Measurements from ENCODE around the gene RHEB.

Gene RHEB

DNA sequence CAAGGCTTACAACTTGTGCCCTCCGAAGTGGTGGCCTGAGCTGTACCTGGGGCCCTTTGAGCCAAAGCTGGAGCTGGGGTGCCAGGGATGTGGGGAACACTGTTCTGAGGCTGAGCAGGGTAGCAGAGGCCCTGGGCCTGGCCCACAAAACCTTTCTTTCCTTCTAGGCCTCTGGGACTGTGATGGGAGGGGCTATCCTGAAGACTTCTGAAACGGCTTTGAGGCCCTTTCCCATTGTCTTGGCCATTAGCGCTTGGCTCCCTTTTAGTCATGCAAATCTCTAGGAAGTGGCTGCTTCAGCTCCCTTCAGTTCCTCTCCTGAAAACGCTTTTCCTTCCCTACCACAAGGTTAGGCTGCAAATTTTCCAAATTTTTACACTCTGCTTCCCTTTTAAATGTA lies 62.9 kb downstream of the RHEB start:
- TF ChIP-seq USF1 (IDR thresholded peaks at IDR 0.05), result no peak
- no peak for TF ChIP-seq TEAD4 (IDR thresholded peaks at IDR 0.05)
- TF ChIP-seq FOXM1 (IDR thresholded peaks at IDR 0.05; ENCODE audit: borderline replicate concordance, low read depth), result no peak
- TF ChIP-seq CEBPB (IDR thresholded peaks at IDR 0.05), result no peak
- TF ChIP-seq CREB1 (IDR thresholded peaks at IDR 0.05; ENCODE audit: low read depth), result no peak
- TF ChIP-seq TCF12 (IDR thresholded peaks at IDR 0.05; ENCODE audit: low read depth), result no peak
- TF ChIP-seq, protein P1, sequence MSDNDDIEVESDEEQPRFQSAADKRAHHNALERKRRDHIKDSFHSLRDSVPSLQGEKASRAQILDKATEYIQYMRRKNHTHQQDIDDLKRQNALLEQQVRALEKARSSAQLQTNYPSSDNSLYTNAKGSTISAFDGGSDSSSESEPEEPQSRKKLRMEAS (IDR thresholded peaks at IDR 0.05), result no peak
- no peak for TF ChIP-seq YY1 (IDR thresholded peaks at IDR 0.05; ENCODE audit: low read depth)
- TF ChIP-seq EGR1 (IDR thresholded peaks at IDR 0.05), result no peak
- TF ChIP-seq, protein P2, sequence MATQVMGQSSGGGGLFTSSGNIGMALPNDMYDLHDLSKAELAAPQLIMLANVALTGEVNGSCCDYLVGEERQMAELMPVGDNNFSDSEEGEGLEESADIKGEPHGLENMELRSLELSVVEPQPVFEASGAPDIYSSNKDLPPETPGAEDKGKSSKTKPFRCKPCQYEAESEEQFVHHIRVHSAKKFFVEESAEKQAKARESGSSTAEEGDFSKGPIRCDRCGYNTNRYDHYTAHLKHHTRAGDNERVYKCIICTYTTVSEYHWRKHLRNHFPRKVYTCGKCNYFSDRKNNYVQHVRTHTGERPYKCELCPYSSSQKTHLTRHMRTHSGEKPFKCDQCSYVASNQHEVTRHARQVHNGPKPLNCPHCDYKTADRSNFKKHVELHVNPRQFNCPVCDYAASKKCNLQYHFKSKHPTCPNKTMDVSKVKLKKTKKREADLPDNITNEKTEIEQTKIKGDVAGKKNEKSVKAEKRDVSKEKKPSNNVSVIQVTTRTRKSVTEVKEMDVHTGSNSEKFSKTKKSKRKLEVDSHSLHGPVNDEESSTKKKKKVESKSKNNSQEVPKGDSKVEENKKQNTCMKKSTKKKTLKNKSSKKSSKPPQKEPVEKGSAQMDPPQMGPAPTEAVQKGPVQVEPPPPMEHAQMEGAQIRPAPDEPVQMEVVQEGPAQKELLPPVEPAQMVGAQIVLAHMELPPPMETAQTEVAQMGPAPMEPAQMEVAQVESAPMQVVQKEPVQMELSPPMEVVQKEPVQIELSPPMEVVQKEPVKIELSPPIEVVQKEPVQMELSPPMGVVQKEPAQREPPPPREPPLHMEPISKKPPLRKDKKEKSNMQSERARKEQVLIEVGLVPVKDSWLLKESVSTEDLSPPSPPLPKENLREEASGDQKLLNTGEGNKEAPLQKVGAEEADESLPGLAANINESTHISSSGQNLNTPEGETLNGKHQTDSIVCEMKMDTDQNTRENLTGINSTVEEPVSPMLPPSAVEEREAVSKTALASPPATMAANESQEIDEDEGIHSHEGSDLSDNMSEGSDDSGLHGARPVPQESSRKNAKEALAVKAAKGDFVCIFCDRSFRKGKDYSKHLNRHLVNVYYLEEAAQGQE (IDR thresholded peaks at IDR 0.05; ENCODE audit: low read depth), result no peak
- TF ChIP-seq RAD21 (IDR thresholded peaks at IDR 0.05; ENCODE audit: low read depth), result no peak
- no peak for TF ChIP-seq ZBTB7A (IDR thresholded peaks at IDR 0.05; ENCODE audit: low read depth)
- no peak for TF ChIP-seq TAF1 (IDR thresholded peaks at IDR 0.05; ENCODE audit: low read depth)
- TF ChIP-seq NFIC (IDR thresholded peaks at IDR 0.05), result no peak

DNA sequence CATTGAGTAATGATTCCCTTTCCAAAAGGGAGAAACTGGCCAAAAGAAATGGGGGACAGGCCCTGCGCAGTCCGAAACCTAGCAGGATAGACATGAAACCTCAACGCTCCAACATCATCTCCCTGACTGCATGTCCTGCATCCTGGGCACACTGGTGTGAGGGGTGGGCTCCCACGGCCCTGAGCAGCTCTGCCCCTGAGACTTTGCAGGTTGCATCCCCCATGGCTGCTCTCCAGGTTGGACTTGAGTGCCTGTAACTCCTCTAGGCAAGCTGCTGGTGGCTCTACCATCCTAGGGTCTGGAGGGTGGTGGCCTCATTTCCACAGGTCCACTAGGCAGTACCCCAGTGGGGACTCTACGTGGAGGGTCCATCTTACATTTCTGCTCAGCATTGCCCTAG lies 63.4 kb downstream of the RHEB start:
- TF ChIP-seq TEAD4 (IDR thresholded peaks at IDR 0.05), result no peak
- TF ChIP-seq EP300 (IDR thresholded peaks at IDR 0.05; ENCODE audit: borderline replicate concordance), result no peak
- no peak for TF ChIP-seq EGR1 (IDR thresholded peaks at IDR 0.05)
- TF ChIP-seq NFIC (IDR thresholded peaks at IDR 0.05), result no peak
- no peak for TF ChIP-seq FOXM1 (IDR thresholded peaks at IDR 0.05; ENCODE audit: borderline replicate concordance, low read depth)
- TF ChIP-seq USF1 (IDR thresholded peaks at IDR 0.05), result no peak
- no peak for TF ChIP-seq CREB1 (IDR thresholded peaks at IDR 0.05; ENCODE audit: low read depth)
- TF ChIP-seq, protein P2 (IDR thresholded peaks at IDR 0.05; ENCODE audit: low read depth), result no peak
- no peak for TF ChIP-seq TCF12 (IDR thresholded peaks at IDR 0.05; ENCODE audit: low read depth)
- TF ChIP-seq, protein P1 (IDR thresholded peaks at IDR 0.05), result no peak
- no peak for TF ChIP-seq TAF1 (IDR thresholded peaks at IDR 0.05; ENCODE audit: low read depth)
- no peak for TF ChIP-seq ZBTB7A (IDR thresholded peaks at IDR 0.05; ENCODE audit: low read depth)
- no peak for TF ChIP-seq YY1 (IDR thresholded peaks at IDR 0.05; ENCODE audit: low read depth)
- no peak for TF ChIP-seq RAD21 (IDR thresholded peaks at IDR 0.05; ENCODE audit: low read depth)
- TF ChIP-seq CEBPB (IDR thresholded peaks at IDR 0.05), result no peak

DNA sequence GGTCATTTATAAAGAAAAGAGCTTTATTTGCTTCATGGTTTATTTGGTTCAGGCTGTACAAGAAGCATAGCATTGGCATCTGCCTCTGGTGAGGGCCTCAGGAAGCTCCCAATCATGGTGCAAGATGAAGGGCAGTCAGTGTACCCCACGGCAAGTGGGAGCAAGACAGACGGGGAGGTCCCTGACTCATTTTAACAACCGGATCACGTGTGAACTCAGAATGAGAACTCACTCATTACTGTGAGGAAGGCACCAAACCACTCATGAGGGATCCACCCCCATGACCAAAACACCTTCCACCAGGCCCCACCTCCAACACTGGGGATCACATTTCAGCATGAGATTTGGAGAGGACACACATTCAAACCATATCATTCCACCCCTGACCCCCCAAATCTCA lies 64.0 kb downstream of the RHEB start:
- TF ChIP-seq USF1 (IDR thresholded peaks at IDR 0.05) (no peak), TEAD4 (IDR thresholded peaks at IDR 0.05) (no peak), TAF1 (IDR thresholded peaks at IDR 0.05; ENCODE audit: low read depth) (no peak), YY1 (IDR thresholded peaks at IDR 0.05; ENCODE audit: low read depth) (no peak), CEBPB (IDR thresholded peaks at IDR 0.05) (no peak)

GRCh38 chr7:151454932-151455530 lies 64.7 kb downstream of the RHEB start:
- TF ChIP-seq TEAD4 (IDR thresholded peaks at IDR 0.05) (no peak), YY1 (IDR thresholded peaks at IDR 0.05; ENCODE audit: low read depth) (no peak), CREB1 (IDR thresholded peaks at IDR 0.05; ENCODE audit: low read depth) (no peak), ZBTB7A (IDR thresholded peaks at IDR 0.05; ENCODE audit: low read depth) (no peak), CEBPB (IDR thresholded peaks at IDR 0.05) (no peak), RAD21 (IDR thresholded peaks at IDR 0.05; ENCODE audit: low read depth) (no peak), TCF12 (IDR thresholded peaks at IDR 0.05; ENCODE audit: low read depth) (no peak), EP300 (IDR thresholded peaks at IDR 0.05; ENCODE audit: borderline replicate concordance) (no peak), EGR1 (IDR thresholded peaks at IDR 0.05) (no peak), USF1 (IDR thresholded peaks at IDR 0.05) (no peak)
- TF ChIP-seq, protein P2 (IDR thresholded peaks at IDR 0.05; ENCODE audit: low read depth), result no peak
